Common myeloid progenitor, CD34-positive (primary cell): ENCODE data around the gene CHN1.

ENCODE experiments used
- CTCF ChIA-PET: fragments of 350-600 bp; sonication (Branson Sonifier 250); formaldehyde crosslinking; loops from one replicate; lab custom pipeline; 2021; ENCODE audit warnings: antibody characterized with exemption; lab: Charles Lee
- POLR2A ChIA-PET: fragments of 350-600 bp; sonication (Branson Sonifier 250); formaldehyde crosslinking; loops from one replicate; lab custom pipeline; 2021; ENCODE audit warnings: antibody characterized with exemption; lab: Charles Lee
- DNase-seq, 3 donors: peaks; one replicate each; pipeline versions ENCODE4 v3.0.0 to v3.0.0-alpha.2; 2013
- H3K27ac ChIP-seq, 2 experiments: 1 replicate in 1 of 2; 2 replicates in 1 of 2; pipeline ENCODE4 v1.7.0; 2013; ENCODE audit warnings: inconsistent platforms in 2 of 2, low read length in 2 of 2, mild to moderate bottlenecking in 2 of 2, low read depth in 1 of 2, moderate library complexity in 1 of 2; ENCODE audit not compliant: severe bottlenecking in 2 of 2, insufficient read depth in 1 of 2, poor library complexity in 1 of 2
- H3K27me3 ChIP-seq, 5 experiments: replicated peaks in 2 of 5; 1 replicate in 3 of 5; 2 replicates in 2 of 5; pipeline versions ENCODE4 v1.6.1 to v1.7.0; 2013; ENCODE audit warnings: low read length in 4 of 5, mild to moderate bottlenecking in 2 of 5, moderate library complexity in 2 of 5, inconsistent platforms in 1 of 5; ENCODE audit not compliant: insufficient read depth in 5 of 5, control insufficient read depth in 4 of 5
- H3K36me3 ChIP-seq, 4 experiments: 1 replicate in 2 of 4; 2 replicates in 2 of 4; pipeline versions ENCODE4 v1.6.1 to v1.7.0; 2013; ENCODE audit warnings: low read length in 3 of 4, control low read depth in 1 of 4, mild to moderate bottlenecking in 1 of 4; ENCODE audit not compliant: control insufficient read depth in 4 of 4, insufficient read depth in 4 of 4
- H3K4me1 ChIP-seq, 4 experiments: 1 replicate in 3 of 4; 2 replicates in 1 of 4; pipeline versions ENCODE4 v1.6.1 to v1.7.1; 2013; ENCODE audit warnings: low read length in 3 of 4, mild to moderate bottlenecking in 3 of 4, control low read depth in 1 of 4, inconsistent platforms in 1 of 4, moderate library complexity in 1 of 4; ENCODE audit not compliant: control insufficient read depth in 4 of 4, insufficient read depth in 4 of 4; ENCODE audit errors: control extremely low read depth in 1 of 4
- H3K4me3 ChIP-seq, 7 experiments: 1 replicate in 4 of 7; 2 replicates in 3 of 7; pipeline versions ENCODE4 v1.5.1 to v1.7.0; 2013; ENCODE audit warnings: mild to moderate bottlenecking in 7 of 7, low read length in 6 of 7, moderate library complexity in 6 of 7, inconsistent platforms in 2 of 7, low read depth in 2 of 7, control low read depth in 1 of 7; ENCODE audit not compliant: insufficient read depth in 4 of 7, control insufficient read depth in 1 of 7; ENCODE audit errors: extremely low read depth in 1 of 7
- H3K9me3 ChIP-seq, 5 experiments: 1 replicate in 4 of 5; 2 replicates in 1 of 5; pipeline versions ENCODE4 v1.6.1 to v1.7.1; 2013; ENCODE audit warnings: low read length in 4 of 5, mild to moderate bottlenecking in 2 of 5, inconsistent platforms in 1 of 5, low read depth in 1 of 5, moderate library complexity in 1 of 5; ENCODE audit not compliant: control insufficient read depth in 4 of 5, insufficient read depth in 2 of 5; ENCODE audit errors: control extremely low read depth in 1 of 5
- WGBS: methylation state at CpG from one replicate; pipeline ENCODE4 v1.1.5; 2013; ENCODE audit not compliant: insufficient coverage; 5-methylcytosine and 5-hydroxymethylcytosine counted together

CHN1 gene

GRCh38 chr2:174963437-174964400, 41.5 kb downstream of the CHN1 start:
- H3K4me1 ChIP-seq = no peaks in the 10 kb centered on the region
- CTCF ChIA-PET = no interaction called here
- no peak overlapping the region for H3K27ac ChIP-seq
- POLR2A ChIA-PET = no interaction called here
- H3K36me3 ChIP-seq = no peaks in the 10 kb centered on the region
- no peak overlapping the region for H3K4me3 ChIP-seq
- WGBS = 97% methylated on average over 4 of the region's 7 CpGs
- DNase-seq = no peak
- no peaks in the 10 kb centered on the region for H3K27me3 ChIP-seq
- H3K9me3 ChIP-seq = no peaks in the 10 kb centered on the region

GRCh38 chr2:174959787-174960186, 45.4 kb downstream of the CHN1 start:
- H3K27me3 ChIP-seq = no peaks in the 10 kb centered on the region
- ChIA-PET POLR2A (no interaction called here), CTCF (no interaction called here)
- no peak for DNase-seq
- no peaks in the 10 kb centered on the region for H3K36me3 ChIP-seq
- no peaks in the 10 kb centered on the region for H3K9me3 ChIP-seq
- 93% methylated on average over 2 of the region's 2 CpGs for whole genome bisulfite sequencing
- H3K27ac ChIP-seq = no peak overlapping the region
- H3K4me1 ChIP-seq = no peaks in the 10 kb centered on the region
- no peak overlapping the region for H3K4me3 ChIP-seq

- Histone ChIP-seq H3K36me3 (no peaks in the 10 kb centered on the region), H3K27me3 (no peaks in the 10 kb centered on the region), H3K4me3 (no peak overlapping the region), H3K4me1 (peaks cover 0 to 4% (median 2%) of the 10 kb centered on the region in 4 experiments), H3K9me3 (no peaks in the 10 kb centered on the region), H3K27ac (no peak overlapping the region)
- POLR2A ChIA-PET = no interaction called here
- 100% methylated on average over 3 of the region's 5 CpGs for WGBS
- CTCF ChIA-PET = no interaction called here
- DNase-seq = no peak
Observed at GRCh38 chr2:174957050-174957449, 48.1 kb downstream of the CHN1 start.

- peak in 2 of 3 donors; percentile 38 to 56 for DNase-seq
- Histone ChIP-seq H3K4me3 (no peak overlapping the region), H3K36me3 (no peaks in the 10 kb centered on the region), H3K9me3 (no peaks in the 10 kb centered on the region), H3K4me1 (peaks cover 0 to 4% (median 2%) of the 10 kb centered on the region in 4 experiments), H3K27ac (no peak overlapping the region), H3K27me3 (no peaks in the 10 kb centered on the region)
- ChIA-PET POLR2A (no interaction called here), CTCF (no interaction called here)
- 54% methylated on average over 4 of the region's 6 CpGs for WGBS
Observed at GRCh38 chr2:174952607-174953006, 52.6 kb downstream of the CHN1 start.

GRCh38 chr2:174951745-174952144, 53.4 kb downstream of the CHN1 start:
- Histone ChIP-seq H3K4me1 (peaks cover 0 to 4% (median 2%) of the 10 kb centered on the region in 4 experiments), H3K9me3 (no peaks in the 10 kb centered on the region), H3K27ac (no peak overlapping the region), H3K27me3 (no peaks in the 10 kb centered on the region), H3K4me3 (no peak overlapping the region), H3K36me3 (no peaks in the 10 kb centered on the region)
- CTCF ChIA-PET = no interaction called here
- no CpG with 5 or more reads among the region's 1 CpG for WGBS
- POLR2A ChIA-PET = no interaction called here
- no peak for DNase-seq

GRCh38 chr2:174949988-174950687, 55.0 kb downstream of the CHN1 start:
- 100% methylated on average over 4 of the region's 8 CpGs for WGBS
- no peaks in the 10 kb centered on the region for H3K36me3 ChIP-seq
- H3K4me1 ChIP-seq = peaks cover 0 to 4% (median 2%) of the 10 kb centered on the region in 4 experiments
- POLR2A ChIA-PET = no interaction called here
- H3K4me3 ChIP-seq = no peak overlapping the region
- no peak overlapping the region for H3K27ac ChIP-seq
- H3K27me3 ChIP-seq = no peaks in the 10 kb centered on the region
- CTCF ChIA-PET = no interaction called here
- DNase-seq = no peak
- H3K9me3 ChIP-seq = no peaks in the 10 kb centered on the region
